Fibroblast of skin of right quadriceps (primary cell): ENCODE measurements around the gene SCN4B.

Source experiments
- DNase-seq: peaks from one replicate; pipeline ENCODE4 v3.0.0-alpha.2; 2013

Gene SCN4B

GRCh38 chr11:118172356-118172755 is 19.7 kb upstream of the SCN4B start:
- no peak for DNase-seq

GRCh38 chr11:118171269-118172062 is 18.8 kb upstream of the SCN4B start:
- DNase-seq, result peak; percentile 32

- no peak for DNase-seq
Measured at GRCh38 chr11:118170882-118171268, 18.3 kb upstream of the SCN4B start.

- DNase-seq, result no peak
Measured at GRCh38 chr11:118170231-118170630, 17.6 kb upstream of the SCN4B start.

GRCh38 chr11:118169300-118170140 is 16.9 kb upstream of the SCN4B start:
- DNase-seq, result no peak

GRCh38 chr11:118168751-118169150 is 16.1 kb upstream of the SCN4B start:
- no peak for DNase-seq

- DNase-seq, result no peak
Measured at GRCh38 chr11:118168316-118168715, 15.7 kb upstream of the SCN4B start.

- no peak for DNase-seq
Measured at GRCh38 chr11:118167906-118168305, 15.3 kb upstream of the SCN4B start.

- DNase-seq, result no peak
Measured at GRCh38 chr11:118167253-118167652, 14.6 kb upstream of the SCN4B start.

- DNase-seq, result no peak
Measured at GRCh38 chr11:118166641-118167040, 14.0 kb upstream of the SCN4B start.

GRCh38 chr11:118164885-118165284 is 12.3 kb upstream of the SCN4B start:
- DNase-seq, result no peak

GRCh38 chr11:118163494-118163893 is 10.9 kb upstream of the SCN4B start:
- DNase-seq, result no peak

- DNase-seq, result no peak
Measured at GRCh38 chr11:118162846-118163245, 10.2 kb upstream of the SCN4B start.

GRCh38 chr11:118161786-118162185 is 9.2 kb upstream of the SCN4B start:
- DNase-seq, result no peak

- DNase-seq, result no peak
Measured at GRCh38 chr11:118157186-118157895, 4.7 kb upstream of the SCN4B start.

- DNase-seq, result no peak
Measured at GRCh38 chr11:118156531-118157185, 4.0 kb upstream of the SCN4B start.

GRCh38 chr11:118155776-118156530 is 3.3 kb upstream of the SCN4B start:
- no peak for DNase-seq

GRCh38 chr11:118154641-118155040 is 2.0 kb upstream of the SCN4B start:
- no peak for DNase-seq

GRCh38 chr11:118153976-118154375 is 1.4 kb upstream of the SCN4B start:
- no peak for DNase-seq

- DNase-seq, result no peak
Measured at GRCh38 chr11:118153516-118153915, 893 bp upstream of the SCN4B start.

- DNase-seq, result no peak
Measured at GRCh38 chr11:118152020-118152551, 537 bp downstream of the SCN4B start.

GRCh38 chr11:118151431-118151830 is 1.2 kb downstream of the SCN4B start:
- DNase-seq, result peak; percentile 24
